Measurements from ENCODE around the gene ALOX5. TPM values are rescaled to one million over a fixed set of nuclear protein-coding genes. Genes with fewer than 3 reads are reported as not detected.

The ALOX5 gene
- total and polyA plus RNA-seq, 10 donors, result 69.3 to 357 (median 154) TPM

- intact Hi-C loops (cut with DNase I; ENCODE audit: low total_unique reads), result no loop called here
- no peaks in the 10 kb centered on the region for H3K4me1 ChIP-seq
- no peaks in the 10 kb centered on the region for H3K27me3 ChIP-seq (replicated peaks in 1 of 7)
- no peak for DNase-seq
- peaks cover 0 to 37% (median 29%) of the 10 kb centered on the region in 8 donors for H3K9me3 ChIP-seq
- H3K4me3 ChIP-seq, result no peak overlapping the region
- H3K36me3 ChIP-seq, result peaks cover 0 to 85% (median 8%) of the 10 kb centered on the region in 6 donors
- 90 to 95% (median 93%) methylated on average over 3 of the region's 3 CpGs for WGBS, 5 donors
- TF ChIP-seq POLR2A (IDR thresholded peaks at IDR 0.05) (no peak), POLR2AphosphoS5 (IDR thresholded peaks at IDR 0.05) (no peak), CTCF (IDR thresholded peaks at IDR 0.05 in 8 of 11, conservative IDR thresholded peaks at IDR 0.05 in 3 of 11) (no peak)
- no peak overlapping the region for H3K27ac ChIP-seq
These were observed 109.0 kb downstream of the ALOX5 start for GRCh38 chr10:45483002-45483401.

GRCh38 chr10:45487735-45488134, 113.7 kb downstream of the ALOX5 start:
- no peak for DNase-seq
- no peaks in the 10 kb centered on the region for H3K27me3 ChIP-seq (replicated peaks in 1 of 7)
- H3K36me3 ChIP-seq, result peaks cover 0 to 68% (median 12%) of the 10 kb centered on the region in 6 donors
- H3K4me1 ChIP-seq, result no peaks in the 10 kb centered on the region
- peaks cover 0 to 8% (median 0%) of the 10 kb centered on the region in 8 donors for H3K9me3 ChIP-seq
- H3K4me3 ChIP-seq, result no peak overlapping the region
- no peak overlapping the region for H3K27ac ChIP-seq
- 87 to 100% (median 97%) methylated on average over 2 of the region's 2 CpGs for WGBS, 5 donors
- intact Hi-C loops (cut with DNase I; ENCODE audit: low total_unique reads), result no loop called here
- TF ChIP-seq POLR2A (IDR thresholded peaks at IDR 0.05) (no peak), POLR2AphosphoS5 (IDR thresholded peaks at IDR 0.05) (no peak), CTCF (IDR thresholded peaks at IDR 0.05 in 8 of 11, conservative IDR thresholded peaks at IDR 0.05 in 3 of 11) (no peak)

GRCh38 chr10:45488365-45488764, 114.3 kb downstream of the ALOX5 start:
- no peaks in the 10 kb centered on the region for H3K27me3 ChIP-seq (replicated peaks in 1 of 7)
- no peak overlapping the region for H3K27ac ChIP-seq
- TF ChIP-seq CTCF (IDR thresholded peaks at IDR 0.05 in 8 of 11, conservative IDR thresholded peaks at IDR 0.05 in 3 of 11), result no peak
- TF ChIP-seq POLR2AphosphoS5 (IDR thresholded peaks at IDR 0.05), result no peak
- no peak for TF ChIP-seq POLR2A (IDR thresholded peaks at IDR 0.05)
- intact Hi-C loops (cut with DNase I; ENCODE audit: low total_unique reads), result no loop called here
- WGBS, 5 donors, result 80 to 92% (median 84%) methylated on average over 7 to 10 of the region's 10 CpGs
- H3K9me3 ChIP-seq, result peaks cover 0 to 8% (median 0%) of the 10 kb centered on the region in 8 donors
- H3K4me1 ChIP-seq, result no peaks in the 10 kb centered on the region
- H3K36me3 ChIP-seq, result peaks cover 0 to 62% (median 12%) of the 10 kb centered on the region in 6 donors
- DNase-seq, result no peak
- no peak overlapping the region for H3K4me3 ChIP-seq

GRCh38 chr10:45490277-45490676, 116.3 kb downstream of the ALOX5 start:
- 92 to 99% (median 98%) methylated on average over 3 of the region's 3 CpGs for WGBS, 5 donors
- H3K36me3 ChIP-seq, result peaks cover 0 to 45% (median 12%) of the 10 kb centered on the region in 6 donors
- intact Hi-C loops (cut with DNase I; ENCODE audit: low total_unique reads), result no loop called here
- no peak overlapping the region for H3K27ac ChIP-seq
- H3K4me1 ChIP-seq, result no peaks in the 10 kb centered on the region
- H3K4me3 ChIP-seq, result no peak overlapping the region
- TF ChIP-seq POLR2A (IDR thresholded peaks at IDR 0.05) (no peak), POLR2AphosphoS5 (IDR thresholded peaks at IDR 0.05) (no peak), CTCF (IDR thresholded peaks at IDR 0.05 in 8 of 11, conservative IDR thresholded peaks at IDR 0.05 in 3 of 11) (no peak)
- no peak for DNase-seq
- H3K27me3 ChIP-seq (replicated peaks in 1 of 7), result no peaks in the 10 kb centered on the region
- H3K9me3 ChIP-seq, result peaks cover 0 to 15% (median 5%) of the 10 kb centered on the region in 8 donors

All from spleen (tissue), 11 donors.